Epidermal melanocyte (primary cell): ENCODE data around the gene USP25.

ENCODE experiments used
- DNase-seq: peaks from one replicate; pipeline ENCODE4 v3.0.0; 2011; ENCODE audit warnings: low spot score; ENCODE audit not compliant: insufficient read length

The USP25 gene

DNA sequence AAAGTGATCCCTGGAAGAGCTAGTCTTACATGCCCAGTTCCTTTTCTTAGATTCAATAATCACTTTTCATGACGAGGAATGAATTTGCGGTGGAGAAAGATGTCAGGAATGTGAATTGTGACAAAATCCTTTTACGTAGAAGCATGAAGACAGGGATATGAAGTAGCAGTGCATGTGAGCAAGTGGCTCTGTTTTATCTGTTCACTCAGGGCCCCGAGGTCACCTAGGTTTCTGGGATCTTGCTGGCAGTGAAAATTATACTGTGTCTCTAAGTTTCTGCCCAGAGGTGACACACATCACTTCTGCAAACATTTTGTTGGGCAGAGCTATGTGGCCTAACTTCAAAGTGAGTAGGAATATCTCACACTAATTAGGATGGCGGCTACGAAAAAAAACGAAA lies 79.3 kb downstream of the USP25 start:
- no peak for DNase-seq

DNA sequence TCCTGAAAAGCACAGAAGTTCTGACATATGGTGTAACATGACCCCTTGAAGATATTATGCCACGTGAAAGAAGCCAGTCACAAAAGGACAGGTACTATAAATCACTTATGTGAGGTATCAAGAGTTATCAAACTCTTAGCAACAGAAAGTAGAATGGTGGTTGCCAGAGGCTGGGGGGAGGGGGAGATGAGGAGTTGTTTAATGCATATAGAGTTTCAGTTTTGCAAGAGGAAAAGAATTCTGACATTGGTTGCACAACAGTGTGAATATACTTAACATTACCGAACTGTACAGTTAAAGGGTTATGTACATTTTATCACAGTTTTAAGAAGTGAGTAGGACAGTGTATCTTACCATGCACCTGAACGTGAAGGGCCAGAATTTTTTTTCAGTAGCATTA lies 80.0 kb downstream of the USP25 start:
- DNase-seq = no peak

DNA sequence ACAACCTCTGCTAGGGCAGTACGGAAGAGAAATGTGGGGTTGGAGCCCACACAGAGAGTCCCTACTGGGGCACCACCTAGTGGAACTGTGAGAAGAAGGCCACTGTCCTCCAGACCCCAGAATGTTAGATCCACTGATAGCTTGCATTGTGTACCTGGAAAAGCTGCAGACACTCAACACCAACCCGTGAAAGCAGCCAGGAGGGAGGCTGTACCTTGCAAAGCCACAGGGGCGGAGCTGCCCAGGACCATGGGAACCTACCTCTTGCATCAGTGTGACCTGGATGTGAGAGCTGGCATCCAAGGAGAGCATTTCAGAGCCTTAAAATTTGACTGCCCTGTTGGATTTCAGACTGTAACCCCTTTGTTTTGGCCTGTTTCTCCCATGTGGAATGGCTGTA lies 85.5 kb downstream of the USP25 start:
- no peak for DNase-seq

DNA sequence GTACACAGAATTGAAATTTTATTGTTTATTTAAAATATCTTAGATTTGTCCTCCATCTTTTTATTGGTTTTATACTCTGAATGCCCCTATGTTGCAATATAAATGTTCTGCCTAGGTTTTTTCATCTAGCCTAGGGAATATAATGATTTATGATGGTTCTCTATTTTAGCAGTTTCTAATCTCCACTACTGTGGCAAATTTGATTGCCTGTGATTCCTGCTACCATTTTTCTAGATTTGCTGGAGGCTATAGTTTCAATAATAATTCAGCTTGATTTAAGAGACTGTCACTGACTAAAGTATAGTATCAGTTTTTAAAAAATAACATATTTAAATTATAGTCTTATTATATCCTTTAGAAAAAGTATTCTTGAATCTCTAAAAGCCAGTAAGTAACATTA lies 90.5 kb downstream of the USP25 start:
- DNase-seq = no peak

DNA sequence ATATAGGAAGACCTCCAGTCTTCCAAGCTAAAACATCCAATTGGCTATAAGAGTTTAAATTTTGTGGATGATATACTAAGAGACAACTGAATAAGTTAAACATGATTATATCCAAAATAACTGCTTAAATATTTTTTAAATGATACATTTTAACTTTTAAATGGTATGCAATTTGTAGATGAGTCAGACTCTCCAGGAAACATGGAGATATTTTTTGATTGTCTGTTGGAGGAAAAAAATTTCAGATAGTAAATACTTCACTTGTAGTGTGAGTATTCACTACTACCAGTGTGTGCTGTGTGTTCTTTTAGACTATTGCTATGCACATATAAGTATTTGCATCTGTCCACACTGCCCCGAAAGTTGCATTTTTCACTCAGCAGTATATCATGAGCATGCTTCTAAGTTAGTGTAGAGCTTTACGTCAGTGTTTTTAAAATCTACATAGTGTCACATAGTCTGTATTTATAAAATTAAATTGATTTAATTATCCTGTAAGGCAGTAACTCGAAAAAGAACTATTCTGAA lies 91.1 kb downstream of the USP25 start:
- DNase-seq = no peak

DNA sequence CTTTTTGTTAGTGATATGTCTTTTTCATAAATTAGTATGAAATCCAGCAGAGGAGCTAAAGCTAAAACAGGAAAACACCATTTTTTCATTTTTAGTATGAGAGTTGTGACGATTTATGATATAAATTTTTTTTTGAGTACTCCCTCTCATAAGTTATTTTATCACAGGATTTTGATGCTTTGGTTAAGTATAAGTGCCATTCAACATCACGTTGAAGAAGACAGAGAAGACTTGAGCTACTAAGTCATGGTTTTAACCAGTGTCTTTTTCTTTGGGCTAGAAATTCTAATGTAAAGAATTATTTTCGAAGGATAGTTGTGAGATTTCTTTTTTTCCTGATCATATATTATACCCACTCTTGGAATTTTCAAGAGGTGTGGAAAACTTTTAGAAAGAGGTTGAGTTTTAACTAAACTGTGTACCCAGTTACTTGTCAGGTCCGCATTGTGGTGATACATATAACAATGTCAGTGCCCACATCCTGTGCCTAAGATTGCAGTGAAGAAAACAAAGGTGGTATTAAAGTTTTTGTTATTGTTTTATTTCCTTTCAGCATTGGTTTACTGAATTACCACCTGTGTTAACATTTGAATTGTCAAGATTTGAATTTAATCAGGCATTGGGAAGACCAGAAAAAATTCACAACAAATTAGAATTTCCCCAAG lies 93.8 kb downstream of the USP25 start:
- no peak for DNase-seq

DNA sequence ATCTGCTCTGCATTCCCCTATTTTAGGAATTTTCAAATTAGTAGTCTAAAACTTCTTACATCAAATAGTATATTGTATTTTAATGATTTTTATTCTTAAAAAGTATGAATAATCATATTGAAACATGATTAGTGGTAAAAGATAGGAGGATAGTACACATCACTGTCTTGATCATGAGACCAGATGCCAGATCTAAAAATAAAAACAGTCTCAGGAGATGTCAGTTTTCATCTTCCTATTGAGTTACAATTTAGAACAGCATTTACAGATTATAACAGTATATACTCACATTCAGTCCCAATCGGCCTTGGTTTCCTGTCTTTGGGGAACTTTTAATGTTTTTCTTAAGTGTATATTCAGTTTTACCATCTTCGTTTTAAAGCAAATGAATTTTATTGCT lies 95.9 kb downstream of the USP25 start:
- DNase-seq = no peak

DNA sequence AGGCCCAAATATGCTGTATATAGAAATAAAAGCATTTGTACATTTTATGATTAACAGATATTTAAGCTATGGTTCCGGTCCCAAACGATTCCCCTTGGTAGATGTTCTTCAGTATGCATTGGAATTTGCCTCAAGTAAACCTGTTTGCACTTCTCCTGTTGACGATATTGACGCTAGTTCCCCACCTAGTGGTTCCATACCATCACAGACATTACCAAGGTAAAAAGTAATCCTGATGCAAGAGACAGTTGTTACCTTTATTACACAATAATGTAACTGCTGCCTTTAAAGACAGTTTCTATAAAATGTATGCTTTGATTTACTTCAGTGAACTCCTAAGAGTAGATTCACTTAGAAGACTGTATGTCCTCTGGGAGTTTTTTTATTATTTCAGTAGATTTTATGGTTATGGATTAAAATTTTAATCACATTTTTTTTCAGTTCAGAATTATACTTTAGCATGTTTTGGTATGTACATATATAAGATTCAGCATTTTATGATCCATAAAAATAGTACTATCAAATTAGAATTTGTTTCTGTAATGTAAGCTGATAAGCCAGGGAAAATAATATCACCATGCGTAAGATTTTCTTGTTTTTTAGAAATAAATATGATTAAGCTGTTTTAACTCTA lies 96.5 kb downstream of the USP25 start:
- DNase-seq = no peak

DNA sequence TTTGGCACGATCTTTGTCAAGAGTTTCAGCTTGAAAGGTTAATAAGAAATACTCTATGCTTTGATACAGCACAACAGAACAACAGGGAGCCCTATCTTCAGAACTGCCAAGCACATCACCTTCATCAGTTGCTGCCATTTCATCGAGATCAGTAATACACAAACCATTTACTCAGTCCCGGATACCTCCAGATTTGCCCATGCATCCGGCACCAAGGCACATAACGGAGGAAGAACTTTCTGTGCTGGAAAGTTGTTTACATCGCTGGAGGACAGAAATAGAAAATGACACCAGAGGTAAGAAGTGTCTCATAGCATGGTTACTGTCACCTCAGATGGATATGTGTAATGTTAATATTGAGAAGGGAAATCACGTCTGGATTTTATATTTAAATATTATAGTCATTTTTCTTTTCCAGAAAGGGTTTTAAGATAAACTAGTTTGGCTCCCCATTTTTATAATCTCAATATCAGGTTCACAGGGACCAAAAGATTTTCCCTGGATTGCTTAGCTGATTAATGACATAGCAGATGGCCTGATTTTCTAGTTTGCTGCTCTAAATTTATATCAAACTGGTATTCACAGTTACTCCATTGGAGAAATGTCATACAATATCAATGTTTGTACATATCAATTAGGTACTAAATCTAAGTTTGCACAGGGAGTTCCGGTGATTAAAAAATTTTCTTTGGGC lies 97.3 kb downstream of the USP25 start:
- DNase-seq = no peak

DNA sequence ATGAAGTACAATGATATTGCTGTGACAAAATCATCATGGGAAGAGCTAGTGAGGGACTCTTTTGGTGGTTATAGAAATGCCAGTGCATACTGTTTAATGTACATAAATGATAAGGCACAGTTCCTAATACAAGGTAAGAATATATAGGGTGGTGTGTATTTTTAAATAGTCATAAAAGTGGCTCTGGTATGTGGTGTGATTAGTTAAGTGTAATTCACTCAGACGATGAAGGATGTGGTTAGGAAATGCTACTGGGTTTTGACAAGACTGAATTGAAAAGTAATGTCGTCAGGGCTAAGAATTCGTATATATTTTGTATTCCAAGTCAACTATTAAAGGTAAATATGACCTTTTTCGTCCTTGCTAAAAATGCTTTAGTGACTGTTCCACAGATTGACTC lies 101.7 kb downstream of the USP25 start:
- DNase-seq = no peak

DNA sequence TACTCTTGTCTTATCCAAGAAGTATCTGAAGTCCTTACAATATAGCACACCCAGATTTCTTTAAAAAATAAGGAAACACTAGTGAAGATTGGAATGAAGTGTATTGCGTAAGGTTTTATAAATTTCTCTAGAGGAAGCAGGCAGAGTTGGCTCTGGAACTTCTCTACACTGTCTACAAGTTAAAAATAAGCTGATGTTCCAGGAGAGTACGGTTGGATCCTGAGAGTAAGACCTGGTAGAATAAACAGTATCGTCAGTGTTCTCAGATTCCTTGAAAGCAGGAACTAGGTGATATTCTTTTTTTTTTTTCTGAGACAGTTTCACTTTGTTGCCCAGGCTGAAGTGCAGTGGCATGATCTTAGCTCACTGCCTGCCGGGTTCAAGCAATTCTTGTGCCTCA lies 107.9 kb downstream of the USP25 start:
- no peak for DNase-seq

DNA sequence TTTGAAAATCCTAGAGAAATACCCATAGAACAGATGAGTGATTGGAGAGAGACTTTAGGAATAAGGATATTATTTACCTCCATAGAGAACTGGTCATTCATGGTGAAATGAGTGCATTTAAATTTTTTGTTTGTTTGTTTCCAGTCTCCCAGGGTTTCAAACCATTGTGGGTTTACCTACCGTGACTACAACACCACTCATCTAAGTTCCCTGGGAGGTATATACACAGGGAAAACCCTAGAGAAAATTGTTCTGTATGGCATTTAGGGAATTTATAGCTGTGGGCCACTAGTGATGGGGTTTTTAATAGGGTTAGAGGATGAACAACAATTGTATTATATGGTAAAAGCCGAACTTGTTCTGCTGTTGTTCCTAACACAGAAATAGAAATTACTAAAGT lies 109.2 kb downstream of the USP25 start:
- no peak for DNase-seq

DNA sequence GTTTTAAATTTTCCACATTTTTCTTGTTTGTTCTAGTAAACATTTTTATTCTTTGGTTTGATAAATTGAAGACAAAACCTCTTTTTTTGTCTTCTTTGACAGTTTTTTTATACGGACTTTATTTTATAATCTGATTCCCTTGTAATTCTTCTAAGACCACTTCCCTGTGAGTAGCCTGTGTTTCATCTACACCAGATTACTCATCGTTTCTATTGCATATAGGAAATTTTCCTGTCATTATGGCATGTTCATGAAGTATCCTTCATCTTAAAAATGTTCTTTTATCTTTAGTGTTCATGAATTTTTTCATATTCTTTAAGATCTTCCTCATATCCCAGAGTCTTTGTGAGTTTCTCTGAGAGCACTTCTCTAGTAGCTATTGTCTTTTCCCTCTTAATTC lies 109.8 kb downstream of the USP25 start:
- no peak for DNase-seq

DNA sequence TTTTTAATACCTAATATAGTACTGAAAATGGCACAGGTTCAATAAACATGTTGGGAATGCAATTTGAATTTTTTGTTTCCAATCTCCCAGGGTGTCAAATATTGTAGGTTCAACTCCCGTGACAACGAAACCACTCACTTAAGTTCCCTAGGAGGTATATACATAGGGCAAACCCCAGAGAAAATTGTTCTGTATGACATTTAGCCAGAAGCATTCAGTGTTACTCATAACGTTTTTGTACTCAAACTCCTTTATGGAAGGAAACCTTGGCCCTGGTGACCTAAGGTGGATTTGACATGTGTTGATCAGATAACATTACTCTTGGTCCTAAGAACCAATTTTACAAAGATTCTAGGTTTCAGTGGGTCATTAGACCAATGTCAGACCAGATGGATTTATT lies 110.6 kb downstream of the USP25 start:
- no peak for DNase-seq

DNA sequence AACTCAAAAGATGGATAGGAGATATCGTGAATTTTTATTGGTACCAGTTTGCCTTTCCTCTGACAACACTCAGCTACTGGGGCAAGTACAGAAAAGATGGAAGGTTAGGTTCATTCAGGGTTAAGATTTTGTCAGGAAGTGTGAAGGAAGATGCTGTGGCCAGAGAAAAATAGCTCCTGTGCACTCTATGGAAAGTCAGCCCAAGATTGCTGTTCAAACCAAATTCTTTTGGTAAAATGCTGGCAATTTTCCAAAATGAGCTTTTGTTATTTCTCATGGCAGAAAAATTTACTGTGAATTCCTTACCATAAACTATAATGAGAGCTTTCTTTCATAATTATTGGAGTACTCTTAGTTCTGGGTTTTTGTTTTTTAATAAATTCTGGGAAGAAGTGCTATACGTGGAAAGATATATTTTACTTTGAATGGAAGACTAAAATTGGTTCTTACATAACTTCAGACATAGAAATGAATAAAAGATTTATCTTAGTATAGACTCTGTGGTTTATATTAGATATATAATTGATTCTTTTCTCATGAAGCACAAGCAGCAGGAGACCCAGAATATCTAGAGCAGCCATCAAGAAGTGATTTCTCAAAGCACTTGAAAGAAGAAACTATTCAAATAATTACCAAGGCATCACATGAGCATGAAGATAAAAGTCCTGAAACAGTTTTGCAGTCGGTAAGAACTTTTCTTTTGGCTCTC lies 112.2 kb downstream of the USP25 start:
- DNase-seq = no peak

DNA sequence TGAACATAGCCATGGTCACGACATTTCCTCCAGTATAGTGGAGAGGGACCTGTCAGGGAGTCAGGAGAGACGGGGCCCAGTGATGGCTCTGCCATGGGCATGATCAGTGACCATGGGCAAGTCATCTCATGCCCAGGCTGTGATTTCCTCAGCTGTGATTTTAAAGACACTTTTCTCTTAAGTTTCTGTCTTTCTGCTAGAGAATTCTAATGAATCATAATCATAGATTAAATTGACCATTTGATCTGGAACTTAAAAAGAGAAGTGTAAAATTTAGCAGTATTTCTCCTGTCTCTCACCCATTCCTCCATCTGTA lies 112.7 kb downstream of the USP25 start:
- no peak for DNase-seq

DNA sequence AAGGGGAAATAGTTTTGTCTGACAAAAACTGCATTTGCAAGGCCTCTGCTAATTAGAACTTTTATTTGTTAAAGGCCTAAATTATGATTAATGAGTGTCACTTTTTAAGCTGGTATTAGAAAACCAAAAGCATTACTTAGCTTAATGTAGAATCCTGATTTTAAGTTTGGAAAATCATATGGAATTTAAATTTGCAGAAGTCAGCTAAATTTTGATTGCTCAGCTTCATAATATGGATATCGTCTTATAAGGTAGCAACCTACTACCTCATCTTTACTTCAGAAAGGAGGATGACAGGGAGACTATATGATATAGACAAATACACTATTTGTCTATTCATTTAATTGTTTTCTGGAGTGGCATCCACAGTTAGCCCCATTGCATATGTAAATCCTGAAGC lies 114.0 kb downstream of the USP25 start:
- no peak for DNase-seq

DNA sequence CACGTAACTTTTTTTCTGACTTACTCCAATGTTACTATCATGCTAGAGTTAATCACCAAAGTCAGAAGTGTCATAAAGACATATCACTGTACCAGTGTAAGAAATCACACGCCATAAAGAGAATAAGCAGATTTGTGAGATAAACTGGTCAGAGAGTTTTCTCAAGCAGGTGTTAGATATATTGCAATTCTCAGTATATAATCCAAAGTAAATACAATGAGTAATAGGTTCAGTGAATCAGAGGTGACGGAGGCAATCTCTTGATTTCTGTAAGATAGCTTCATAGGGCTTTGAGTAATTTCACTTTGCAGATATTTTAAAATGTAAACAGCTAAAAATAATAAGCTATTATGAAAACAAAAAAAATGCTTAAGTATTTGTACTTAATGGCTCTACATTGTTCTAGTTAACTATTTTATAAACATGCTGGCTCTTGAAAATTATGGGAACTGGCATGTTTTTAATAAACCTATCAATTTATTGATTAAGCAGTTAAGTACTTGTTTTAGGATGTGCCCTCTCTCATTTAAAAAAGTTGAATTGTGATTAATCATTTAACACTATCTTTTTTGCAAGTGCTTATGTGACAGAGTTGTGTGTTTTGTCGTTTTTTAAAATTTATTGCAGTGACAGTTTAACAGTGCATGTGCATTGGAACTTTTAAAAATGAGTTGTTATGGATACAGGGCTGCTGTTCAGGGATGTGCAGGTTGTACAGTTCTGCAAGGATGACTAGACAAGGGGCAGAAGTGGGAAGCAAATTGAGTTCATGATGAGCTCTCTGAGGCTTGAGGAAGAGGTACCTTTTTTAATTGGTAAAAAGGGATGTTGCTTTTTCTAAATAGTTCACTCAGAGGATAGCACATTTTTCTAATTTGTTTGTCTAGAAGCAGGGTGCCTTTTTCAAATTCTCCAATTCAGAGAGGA lies 119.1 kb downstream of the USP25 start:
- DNase-seq = no peak

DNA sequence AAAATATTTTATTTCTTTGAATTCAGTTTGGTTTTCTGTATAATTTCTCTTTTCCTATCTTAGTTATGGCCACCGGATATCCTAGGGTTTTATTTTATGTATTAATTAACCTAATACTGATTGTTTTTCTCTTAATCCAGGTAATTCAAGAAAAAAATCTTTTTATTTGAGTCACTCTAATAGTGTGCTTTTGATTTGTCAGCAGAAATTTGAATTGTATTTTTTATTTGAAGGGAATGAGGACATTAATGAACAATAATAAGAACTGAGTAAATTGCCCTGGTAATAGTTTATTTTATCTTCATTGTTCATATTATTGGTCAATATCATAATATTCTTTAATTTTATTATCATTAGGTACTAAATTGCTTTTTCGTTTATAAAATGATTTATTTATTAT lies 120.1 kb downstream of the USP25 start:
- no peak for DNase-seq

DNA sequence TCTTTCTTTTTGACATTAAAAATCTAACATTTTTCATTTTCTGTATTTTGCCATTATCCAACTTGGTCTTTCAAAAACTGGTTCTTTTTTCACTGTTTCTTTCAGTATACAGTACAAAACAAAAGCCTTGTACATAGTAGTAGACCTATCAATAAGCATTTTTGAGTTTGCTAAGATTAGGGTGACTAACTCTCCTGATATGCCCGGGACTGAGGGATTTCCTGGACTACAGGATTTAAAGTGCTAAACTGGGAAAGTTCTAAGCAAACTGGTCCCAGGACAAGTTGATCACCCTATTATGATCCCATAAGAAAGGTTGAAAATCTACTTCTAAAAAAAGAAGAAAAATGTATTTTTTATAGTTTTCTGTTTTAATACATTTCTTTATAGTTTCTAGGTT lies 120.9 kb downstream of the USP25 start:
- no peak for DNase-seq

DNA sequence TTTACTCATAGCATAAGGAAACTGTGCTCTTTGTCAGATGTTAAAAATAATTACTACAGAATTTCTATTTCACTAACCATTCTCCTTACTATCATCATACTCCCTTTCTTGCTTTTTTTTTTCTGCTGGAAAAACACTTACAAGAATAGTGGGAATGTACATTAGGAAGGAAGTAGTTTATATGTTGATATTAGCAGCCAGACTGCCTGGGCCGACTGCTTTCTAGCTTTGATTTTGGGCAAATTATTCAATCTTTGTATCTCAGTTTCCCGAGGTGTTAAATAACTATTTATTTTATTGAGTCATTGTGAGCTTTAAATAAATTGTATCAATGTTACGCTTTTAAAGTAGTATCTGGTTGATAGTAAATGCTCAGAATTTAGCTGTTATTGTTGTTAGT lies 122.4 kb downstream of the USP25 start:
- DNase-seq = no peak
